HG03103 (cell line): Measurements from ENCODE around the gene KDELR1.

Experiments
- ATAC-seq: cut with Tn5 transposase; IDR thresholded peaks from one replicate; pipeline ENCODE4 v1.9.1; 2021; ENCODE audit warnings: low read depth; ENCODE audit not compliant: unreplicated experiment

KDELR1 gene

DNA sequence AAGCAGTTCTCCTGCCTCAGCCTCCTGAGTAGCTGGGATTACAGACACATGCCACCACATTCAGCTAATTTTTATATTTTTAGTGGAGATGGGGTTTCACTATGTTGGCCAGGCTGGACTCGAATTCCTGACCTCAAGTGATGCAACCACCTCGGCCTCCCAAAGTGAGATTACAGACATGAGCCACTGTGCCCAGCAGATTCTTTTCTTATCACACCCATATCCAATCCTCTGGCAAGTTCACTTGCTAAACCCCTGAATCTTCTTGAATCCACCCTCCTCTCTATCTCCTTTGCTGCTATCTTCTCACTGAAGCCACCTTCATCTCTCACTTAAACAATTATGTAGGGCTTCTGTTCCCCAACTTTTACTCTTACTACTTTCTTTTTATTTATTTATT is 45.2 kb downstream of the KDELR1 start:
- no peak for ATAC-seq

DNA sequence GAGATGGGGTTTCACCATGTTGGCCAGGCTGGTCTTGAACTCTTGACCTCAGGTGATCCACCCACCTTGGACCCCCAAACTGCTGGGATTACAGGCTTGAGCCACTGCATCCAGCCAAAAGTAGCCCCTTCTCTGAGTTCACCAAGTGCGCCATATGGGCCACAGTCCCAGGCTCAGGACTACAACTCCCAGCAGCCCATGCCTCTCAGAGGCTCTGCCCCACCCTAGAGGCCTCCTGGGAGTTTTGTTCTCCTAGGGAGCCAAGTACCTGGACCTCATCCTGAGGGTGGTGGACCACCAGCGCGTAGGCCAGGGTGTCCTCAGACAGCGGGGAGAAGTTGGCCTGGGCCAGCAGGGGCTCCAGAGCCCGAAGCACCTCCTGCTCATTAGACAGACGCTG is 46.5 kb downstream of the KDELR1 start:
- no peak for ATAC-seq

DNA sequence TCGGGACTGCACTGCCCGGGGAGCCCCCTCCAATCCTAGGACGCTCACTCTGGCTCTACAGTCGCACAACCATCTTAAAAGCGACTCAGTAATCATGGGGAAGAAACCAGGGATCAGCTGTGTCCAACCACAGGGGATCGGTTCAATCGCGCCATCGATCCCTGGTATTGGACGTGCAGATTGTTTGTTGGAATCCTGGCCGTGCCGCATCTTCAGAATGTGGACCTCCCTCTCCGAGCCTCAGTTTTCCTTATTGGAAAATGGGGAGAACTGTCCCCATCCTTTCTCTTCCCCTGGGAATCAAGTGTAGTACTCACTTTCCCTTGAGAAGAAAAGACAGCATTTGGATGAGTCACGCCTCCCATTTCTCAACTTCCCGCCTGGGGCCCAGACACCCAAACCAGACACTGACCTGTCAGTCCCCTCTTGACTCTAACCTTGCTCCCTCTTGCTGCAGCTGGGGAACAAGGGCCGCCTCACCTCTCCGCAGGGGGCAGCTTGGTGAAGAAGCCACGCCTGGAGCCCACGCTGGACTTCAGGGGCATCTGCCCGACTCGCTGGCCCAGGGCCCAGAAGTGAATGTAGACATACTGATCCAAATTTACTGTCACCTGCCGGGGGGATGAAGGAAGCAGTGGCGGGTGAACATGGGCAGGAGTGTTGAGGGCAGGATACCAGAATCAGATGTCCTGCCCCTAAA is 48.4 kb downstream of the KDELR1 start:
- ATAC-seq: no peak

DNA sequence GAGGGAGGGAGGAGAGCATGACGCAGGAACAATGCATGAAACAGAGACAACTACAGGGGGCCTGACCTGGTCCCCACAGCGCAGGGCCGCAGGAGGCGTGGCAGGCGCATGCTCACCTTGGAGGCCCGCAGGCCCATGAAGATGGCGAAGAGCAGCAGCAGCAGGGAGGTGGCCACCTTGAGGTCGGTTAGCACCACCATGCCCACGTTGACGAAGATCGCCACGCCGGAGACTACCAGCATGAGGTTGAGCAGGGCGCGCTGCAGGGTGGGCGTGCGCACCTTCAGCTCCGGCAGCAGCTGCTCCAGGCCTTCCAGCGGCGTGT is 49.0 kb downstream of the KDELR1 start:
- no peak for ATAC-seq

DNA sequence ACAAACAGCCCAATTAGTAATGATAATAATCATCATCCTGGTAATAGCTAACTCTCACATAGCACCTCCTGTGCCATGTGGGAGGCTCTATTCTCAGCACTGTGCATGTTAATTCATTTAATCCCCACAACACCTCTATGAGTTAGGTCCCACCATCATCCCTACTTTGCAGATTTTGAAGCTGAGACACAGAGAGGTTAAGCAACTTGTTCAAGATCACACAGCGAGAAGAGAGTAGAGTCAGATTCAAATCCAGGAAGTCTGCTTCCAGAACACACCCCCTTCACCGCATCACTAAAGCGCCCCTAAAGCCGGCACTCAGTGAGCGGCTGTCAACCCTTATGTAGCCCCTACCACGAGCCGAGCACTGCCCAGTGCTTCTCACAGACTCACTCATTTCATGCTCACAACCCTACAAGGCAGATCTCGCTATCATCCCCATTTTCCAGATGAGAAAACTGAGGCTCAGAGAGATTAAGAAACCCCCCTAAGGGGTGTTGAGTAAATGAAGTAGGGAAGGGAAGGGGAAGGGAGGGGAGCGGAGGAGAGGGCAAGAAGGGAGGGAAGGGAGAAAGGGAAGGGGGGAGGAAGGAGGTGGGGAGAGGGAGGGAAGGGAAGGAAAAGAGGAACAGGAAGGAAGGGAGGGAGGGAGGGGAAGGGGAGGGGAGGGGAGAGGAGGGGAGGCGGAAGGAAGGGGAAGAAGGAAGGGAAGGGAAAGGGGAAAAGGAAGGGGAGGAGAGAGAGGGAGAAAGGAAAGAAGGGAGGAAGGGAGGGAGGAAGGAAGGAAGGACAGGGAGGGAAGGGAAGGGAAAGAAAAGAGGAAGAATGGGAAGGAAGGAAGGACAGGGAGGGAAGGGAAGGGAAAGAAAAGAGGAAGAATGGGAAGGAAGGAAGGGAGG is 49.6 kb downstream of the KDELR1 start:
- no peak for ATAC-seq

DNA sequence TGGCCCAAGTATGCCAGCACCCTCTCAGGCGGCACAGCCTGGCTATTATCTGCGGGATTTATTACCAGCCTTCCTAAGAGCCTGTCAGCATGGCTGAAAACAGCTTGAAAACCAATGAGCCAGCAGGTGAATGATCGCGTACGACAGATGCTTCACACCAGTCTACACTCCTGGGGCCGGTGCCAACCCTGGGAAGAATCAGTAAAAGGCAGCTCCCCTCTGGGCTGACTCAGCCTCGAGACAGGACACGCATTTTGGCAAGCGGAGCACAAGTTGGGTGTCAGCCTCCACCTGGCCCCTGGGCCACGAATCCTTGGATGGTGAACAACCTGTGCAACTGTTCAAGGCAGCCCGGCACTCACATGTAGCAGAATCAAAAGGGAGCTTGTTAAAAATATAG is 50.4 kb downstream of the KDELR1 start:
- no peak for ATAC-seq

DNA sequence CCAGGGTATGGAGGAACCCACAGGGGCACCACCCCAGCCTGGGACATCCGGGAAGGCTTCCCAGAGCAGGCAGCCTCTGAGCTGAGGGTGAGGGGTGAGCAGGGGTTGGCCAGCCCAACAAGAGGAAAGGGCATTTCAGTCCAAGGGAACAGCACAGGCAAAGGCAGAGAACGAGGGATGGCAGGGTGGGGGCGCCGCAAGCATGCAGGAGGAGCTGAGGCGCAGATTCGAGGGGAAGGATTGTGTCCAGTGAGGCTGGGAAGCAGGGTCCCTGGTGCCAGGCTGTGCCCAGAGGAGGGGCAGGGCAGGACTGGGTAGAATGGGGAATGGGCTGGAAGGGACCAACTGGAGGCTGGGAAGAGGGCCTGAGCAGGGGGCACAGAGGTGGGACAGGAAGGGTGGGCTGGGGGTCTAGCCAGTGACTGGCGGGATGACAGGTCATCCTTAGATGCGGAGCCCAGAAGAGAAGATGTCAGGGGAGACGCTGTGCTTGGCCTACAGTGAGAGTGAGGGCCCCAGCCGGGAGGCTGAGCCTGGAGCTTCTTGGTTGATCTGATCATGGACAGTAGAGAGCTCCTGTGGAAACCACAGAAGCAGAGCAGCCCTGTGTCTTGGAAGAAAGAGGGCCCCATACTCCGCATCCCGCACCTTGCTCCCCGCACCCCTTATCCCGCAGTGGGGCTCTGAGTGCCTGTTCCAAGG is 52.4 kb downstream of the KDELR1 start:
- no peak for ATAC-seq

DNA sequence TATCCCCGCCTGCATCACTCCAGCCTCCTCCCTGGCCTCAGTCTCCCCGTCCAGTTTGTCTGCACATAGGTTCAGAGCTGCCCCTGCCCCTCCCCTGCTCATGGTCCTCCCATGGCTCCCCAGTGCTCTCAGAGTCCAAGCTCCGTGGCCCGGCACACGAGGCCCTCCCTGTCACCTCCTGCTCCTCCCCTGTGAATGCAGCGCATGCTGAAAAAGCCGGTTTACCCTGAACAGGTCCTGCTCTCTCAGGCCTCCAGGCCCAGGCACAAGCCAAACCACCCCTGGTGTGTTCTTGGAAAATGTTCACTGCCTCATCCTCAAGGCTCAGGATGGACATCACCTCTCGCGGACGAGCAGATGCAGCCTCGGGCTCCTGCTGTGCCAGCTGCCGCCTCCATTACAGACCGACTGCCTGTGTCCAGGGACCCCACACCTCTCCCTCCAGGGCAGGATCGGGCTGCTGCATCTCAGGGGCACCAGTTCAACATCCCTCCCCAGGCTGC is 53.0 kb downstream of the KDELR1 start:
- ATAC-seq: no peak

DNA sequence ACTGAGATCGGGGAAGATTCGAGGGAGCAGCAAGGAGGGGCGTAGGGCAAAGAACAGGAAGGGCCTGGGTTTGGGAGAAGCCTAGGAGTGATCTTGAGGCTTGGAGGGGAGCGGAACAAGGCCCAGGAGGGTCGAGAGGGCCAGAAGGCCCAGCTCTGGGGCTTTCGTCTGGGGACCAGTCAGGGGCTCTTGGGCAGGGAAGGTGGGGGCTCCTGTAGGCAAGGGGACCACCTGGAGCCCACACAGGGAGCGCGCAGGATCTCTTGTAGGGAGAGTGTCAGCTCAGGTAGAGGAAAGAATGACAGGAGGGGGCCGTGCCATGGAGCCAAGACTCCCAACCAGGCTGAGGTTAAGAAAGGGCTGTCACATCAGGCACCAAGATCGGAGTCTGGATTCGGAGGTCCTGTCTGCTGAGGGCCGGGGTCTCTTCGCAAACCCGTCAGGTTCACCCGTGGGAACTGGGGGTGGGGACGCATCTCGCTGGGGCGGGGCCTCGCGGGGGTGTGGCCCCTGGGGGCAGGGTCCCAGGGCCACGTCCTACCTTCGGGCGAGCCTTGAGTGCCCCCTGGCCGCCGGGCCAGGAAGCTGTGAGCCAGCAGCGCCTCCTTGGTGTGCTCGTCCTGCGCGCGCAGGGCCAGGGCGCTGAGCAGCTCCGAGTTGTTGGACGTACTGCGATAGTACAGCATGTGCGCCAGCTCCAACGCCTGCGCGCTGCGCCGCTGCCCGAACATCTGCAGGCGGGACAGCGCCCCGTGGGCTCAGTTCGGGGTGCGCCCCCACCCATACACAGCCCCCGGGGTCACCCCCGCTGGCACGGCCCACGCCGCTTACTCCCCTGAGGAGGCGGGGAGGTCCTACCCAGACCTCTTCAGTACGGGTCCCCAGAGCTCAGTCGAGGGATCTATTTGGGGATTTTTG is 57.6 kb downstream of the KDELR1 start:
- peak; percentile 47 for ATAC-seq

DNA sequence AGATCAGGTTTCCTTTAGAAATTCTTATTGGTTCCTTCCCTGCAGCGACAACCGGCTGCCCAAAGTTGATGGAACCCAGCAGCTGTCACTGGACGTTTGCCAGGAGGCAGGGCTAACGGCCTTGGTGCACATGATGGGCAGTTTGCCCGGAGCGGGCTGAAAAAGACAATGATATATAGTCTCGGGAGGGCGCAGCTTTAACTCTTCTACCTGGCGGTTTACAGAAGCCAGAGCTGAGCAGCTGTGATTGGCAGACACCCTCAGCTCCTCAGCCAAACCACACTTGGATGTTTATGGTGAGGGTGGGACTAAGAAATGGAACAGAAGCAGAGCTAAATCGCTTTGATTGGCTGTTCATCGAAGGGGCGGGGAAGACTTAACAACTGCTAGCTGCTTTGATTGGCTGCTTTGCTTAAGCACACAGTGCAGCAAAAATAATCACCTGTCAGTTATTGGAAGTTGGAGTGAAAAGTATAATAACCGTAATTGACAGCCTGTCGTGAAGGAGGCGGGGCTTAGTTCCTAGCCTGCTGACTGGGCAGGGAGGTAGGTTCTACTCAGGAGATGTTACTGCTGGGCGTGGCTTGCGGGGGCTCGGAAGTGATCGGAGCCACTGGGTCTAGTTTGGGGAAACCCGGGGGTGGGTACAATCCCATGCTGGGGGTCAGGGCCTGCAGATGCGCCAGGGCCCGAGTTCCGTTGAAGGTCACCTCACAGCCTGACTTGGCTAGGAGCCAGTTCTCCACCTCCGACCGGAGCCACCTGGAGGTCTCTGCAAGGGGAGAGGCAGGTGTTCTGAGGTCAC is 58.5 kb downstream of the KDELR1 start:
- peak; percentile 46 for ATAC-seq
